Suprapubic skin (tissue), 4 donors: ENCODE results near the gene GUCY1A2. TPM values are rescaled to one million over a fixed set of nuclear protein-coding genes. Genes with fewer than 3 reads are reported as not detected.
A peak's percentile ranks its signal among the peaks of the same experiment; 100 is the strongest.

Experiments used
- DNase-seq, 2 donors: peaks; one replicate each; pipeline ENCODE4 v3.0.0-alpha.2; 2019; ENCODE audit warnings: low spot score in 2 of 2
- H3K27ac ChIP-seq: fragments of 200-600 bp; sonication (generic); one replicate; pipeline ENCODE4 v1.5.1; 2019
- H3K27me3 ChIP-seq: fragments of 200-600 bp; sonication (generic); one replicate; pipeline ENCODE4 v1.5.1; 2019
- H3K36me3 ChIP-seq: fragments of 200-600 bp; sonication (generic); one replicate; pipeline ENCODE4 v1.5.1; 2019
- H3K4me1 ChIP-seq: fragments of 200-600 bp; sonication (generic); one replicate; pipeline ENCODE4 v1.5.1; 2019
- H3K4me3 ChIP-seq: fragments of 200-600 bp; sonication (generic); one replicate; pipeline ENCODE4 v1.5.1; 2019; ENCODE audit warnings: mild to moderate bottlenecking
- H3K9me3 ChIP-seq: fragments of 200-600 bp; sonication (generic); one replicate; pipeline ENCODE4 v1.5.1; 2019
- CTCF ChIP-seq, 2 donors: fragments of 200-600 bp in 1 of 2; fragments of 450-650 bp in 1 of 2; sonication (generic) in 1 of 2; IDR thresholded peaks; one replicate each; pipeline ENCODE4 v1.5.1; 2016 to 2019; ENCODE audit warnings: antibody characterized with exemption in 2 of 2, mild to moderate bottlenecking in 1 of 2, moderate library complexity in 1 of 2
- EP300 ChIP-seq: sonication (generic); formaldehyde crosslinking; IDR thresholded peaks from one replicate; pipeline ENCODE4 v1.6.1; 2017; ENCODE audit warnings: antibody characterized with exemption
- POLR2A ChIP-seq, 2 donors: fragments of 450-650 bp; IDR thresholded peaks; one replicate each; pipeline ENCODE4 v1.6.1; 2017; ENCODE audit warnings: antibody characterized with exemption in 2 of 2, mild to moderate bottlenecking in 2 of 2, moderate library complexity in 2 of 2
- POLR2AphosphoS5 ChIP-seq, 3 donors: sonication (generic); formaldehyde crosslinking; IDR thresholded peaks; one replicate each; pipeline ENCODE4 v1.6.1; 2017; ENCODE audit warnings: antibody characterized with exemption in 3 of 3
- WGBS: methylation state at CpG from one replicate; pipeline ENCODE4 v1.1.5; 2018; 5-methylcytosine and 5-hydroxymethylcytosine counted together
- total RNA-seq, 4 donors: library from RNA; depleted of rRNA; stranded (reverse); fragments of >200 nt; gene quantifications; one replicate each; pipeline ENCODE4 v1.1.0, GENCODE V29; 2016

Gene GUCY1A2
- total RNA-seq, 4 donors from 2014 or later = 0.49 to 2.7 (median 1.2) TPM

- Histone ChIP-seq H3K27ac (no peak overlapping the region), H3K27me3 (peaks cover 44% of the 10 kb centered on the region), H3K4me1 (peaks cover 20% of the 10 kb centered on the region), H3K9me3 (no peaks in the 10 kb centered on the region), H3K4me3 (no peak overlapping the region), H3K36me3 (no peaks in the 10 kb centered on the region)
- DNase-seq = no peak
- TF ChIP-seq POLR2AphosphoS5 (IDR thresholded peaks at IDR 0.05) (no peak), CTCF (IDR thresholded peaks at IDR 0.05) (no peak), EP300 (no peak), POLR2A (IDR thresholded peaks at IDR 0.05) (no peak)
- WGBS = 78% methylated on average over 2 of the region's 2 CpGs
Observed at GRCh38 chr11:107020594-107020993, 2.3 kb upstream of the GUCY1A2 start.

- no peaks in the 10 kb centered on the region for H3K9me3 ChIP-seq
- WGBS = 1% methylated on average over 14 of the region's 36 CpGs
- peaks cover 20% of the 10 kb centered on the region for H3K4me1 ChIP-seq
- H3K27me3 ChIP-seq = peaks cover 42% of the 10 kb centered on the region
- H3K27ac ChIP-seq = no peak overlapping the region
- no peaks in the 10 kb centered on the region for H3K36me3 ChIP-seq
- no peak for TF ChIP-seq EP300
- TF ChIP-seq CTCF (IDR thresholded peaks at IDR 0.05) = no peak
- TF ChIP-seq POLR2AphosphoS5 (IDR thresholded peaks at IDR 0.05) = no peak
- no peak for TF ChIP-seq POLR2A (IDR thresholded peaks at IDR 0.05)
- peak; percentile 68 to 81 for DNase-seq
- peak overlapping the region; percentile 59 for H3K4me3 ChIP-seq
Observed at GRCh38 chr11:107018902-107019493, 722 bp upstream of the GUCY1A2 start.

GRCh38 chr11:107017433-107018218, 650 bp downstream of the GUCY1A2 start:
- TF ChIP-seq CTCF (IDR thresholded peaks at IDR 0.05) (peak in 1 of 2 donors; percentile 22), EP300 (no peak)
- peak overlapping the region; percentile 59 for H3K4me3 ChIP-seq
- H3K9me3 ChIP-seq = no peaks in the 10 kb centered on the region
- H3K4me1 ChIP-seq = peaks cover 20% of the 10 kb centered on the region
- WGBS = 3% methylated on average over 8 of the region's 85 CpGs
- DNase-seq = peak; percentile 66 to 76
- peak overlapping the region; percentile 22 for H3K27ac ChIP-seq
- peaks cover 41% of the 10 kb centered on the region for H3K27me3 ChIP-seq
- H3K36me3 ChIP-seq = no peaks in the 10 kb centered on the region

GRCh38 chr11:107017104-107017432, 1.2 kb downstream of the GUCY1A2 start:
- H3K27ac ChIP-seq = peak overlapping the region; percentile 22
- peaks cover 20% of the 10 kb centered on the region for H3K4me1 ChIP-seq
- WGBS = 64% methylated on average over 3 of the region's 3 CpGs
- no peak for DNase-seq
- H3K36me3 ChIP-seq = no peaks in the 10 kb centered on the region
- peaks cover 41% of the 10 kb centered on the region for H3K27me3 ChIP-seq
- H3K4me3 ChIP-seq = peak overlapping the region; percentile 59
- no peaks in the 10 kb centered on the region for H3K9me3 ChIP-seq
- TF ChIP-seq POLR2AphosphoS5 (IDR thresholded peaks at IDR 0.05) (no peak), POLR2A (IDR thresholded peaks at IDR 0.05) (no peak), CTCF (IDR thresholded peaks at IDR 0.05) (no peak), EP300 (no peak)

GRCh38 chr11:107014871-107015270, 3.4 kb downstream of the GUCY1A2 start:
- H3K4me1 ChIP-seq = peaks cover 20% of the 10 kb centered on the region
- no peaks in the 10 kb centered on the region for H3K36me3 ChIP-seq
- 60% methylated on average over 1 of the region's 1 CpG for WGBS
- no peaks in the 10 kb centered on the region for H3K9me3 ChIP-seq
- TF ChIP-seq POLR2AphosphoS5 (IDR thresholded peaks at IDR 0.05) (no peak), EP300 (no peak), CTCF (IDR thresholded peaks at IDR 0.05) (no peak), POLR2A (IDR thresholded peaks at IDR 0.05) (no peak)
- DNase-seq = no peak
- no peak overlapping the region for H3K27ac ChIP-seq
- H3K27me3 ChIP-seq = peaks cover 34% of the 10 kb centered on the region
- H3K4me3 ChIP-seq = no peak overlapping the region
